Activated naive CD4-positive, alpha-beta T cell treated with anti-CD3 and anti-CD28 coated beads, Interleukin-2, amount 50 U/mL, for 24 hours (primary cell): ENCODE measurements around the gene BCDIN3D.

ENCODE experiments used
- H3K27ac Mint-ChIP-seq: one replicate; pipeline ENCODE4 v1.8.0; 2021; ENCODE audit warnings: mild to moderate bottlenecking, mixed read lengths
- H3K27me3 Mint-ChIP-seq: one replicate; pipeline ENCODE4 v1.8.0; 2021; ENCODE audit warnings: mixed read lengths
- H3K36me3 Mint-ChIP-seq: one replicate; pipeline ENCODE4 v1.8.0; 2021; ENCODE audit warnings: mixed read lengths
- H3K4me1 Mint-ChIP-seq: one replicate; pipeline ENCODE4 v1.8.0; 2021; ENCODE audit warnings: mixed read lengths
- H3K4me3 Mint-ChIP-seq: one replicate; pipeline ENCODE4 v1.8.0; 2021; ENCODE audit warnings: mild to moderate bottlenecking, mixed read lengths
- H3K9me3 Mint-ChIP-seq: one replicate; pipeline ENCODE4 v1.8.0; 2021; ENCODE audit warnings: mixed read lengths

BCDIN3D gene

DNA sequence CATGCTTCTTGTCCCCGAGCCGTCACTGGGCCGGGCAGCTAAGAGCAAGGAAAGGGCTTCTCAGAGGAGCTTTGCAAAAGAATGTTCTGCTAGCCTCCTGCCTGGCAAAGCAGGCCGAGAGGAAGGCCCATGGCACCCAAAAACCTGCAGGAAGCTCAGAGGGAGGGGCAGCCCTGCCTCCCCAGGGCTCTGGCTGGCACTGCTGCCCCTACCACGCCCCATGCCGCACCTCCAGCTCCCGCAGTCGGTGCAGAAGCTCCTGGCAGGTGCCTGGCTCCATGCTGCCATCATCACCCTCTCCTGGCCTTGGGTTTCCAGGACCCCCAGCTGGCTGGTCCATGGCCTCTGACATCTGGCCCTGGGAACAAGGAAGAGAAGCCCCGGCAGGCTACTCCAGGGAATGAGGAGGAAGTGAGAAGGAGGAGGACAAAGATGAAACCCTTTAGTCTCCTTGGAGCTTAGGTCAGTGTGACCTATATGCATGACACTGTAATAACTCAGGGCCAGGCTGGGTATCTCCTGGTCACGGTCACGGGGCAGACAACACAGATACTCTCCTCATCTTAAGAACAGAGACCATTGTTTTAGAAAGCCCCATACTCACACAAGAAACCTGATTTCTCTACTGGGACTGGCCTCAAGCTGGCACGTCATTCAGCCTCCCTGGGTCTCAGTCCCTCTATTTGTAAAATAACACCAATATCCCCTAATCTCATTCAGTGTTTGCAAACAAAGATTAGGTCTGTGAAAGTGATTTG lies 39.0 kb downstream of the BCDIN3D start:
- H3K9me3 Mint-ChIP-seq, result no peaks in the 10 kb centered on the region
- H3K27ac Mint-ChIP-seq, result no peak overlapping the region
- H3K4me3 Mint-ChIP-seq, result no peak overlapping the region
- no peaks in the 10 kb centered on the region for H3K4me1 Mint-ChIP-seq
- no peaks in the 10 kb centered on the region for H3K27me3 Mint-ChIP-seq
- peaks cover 3% of the 10 kb centered on the region for H3K36me3 Mint-ChIP-seq

DNA sequence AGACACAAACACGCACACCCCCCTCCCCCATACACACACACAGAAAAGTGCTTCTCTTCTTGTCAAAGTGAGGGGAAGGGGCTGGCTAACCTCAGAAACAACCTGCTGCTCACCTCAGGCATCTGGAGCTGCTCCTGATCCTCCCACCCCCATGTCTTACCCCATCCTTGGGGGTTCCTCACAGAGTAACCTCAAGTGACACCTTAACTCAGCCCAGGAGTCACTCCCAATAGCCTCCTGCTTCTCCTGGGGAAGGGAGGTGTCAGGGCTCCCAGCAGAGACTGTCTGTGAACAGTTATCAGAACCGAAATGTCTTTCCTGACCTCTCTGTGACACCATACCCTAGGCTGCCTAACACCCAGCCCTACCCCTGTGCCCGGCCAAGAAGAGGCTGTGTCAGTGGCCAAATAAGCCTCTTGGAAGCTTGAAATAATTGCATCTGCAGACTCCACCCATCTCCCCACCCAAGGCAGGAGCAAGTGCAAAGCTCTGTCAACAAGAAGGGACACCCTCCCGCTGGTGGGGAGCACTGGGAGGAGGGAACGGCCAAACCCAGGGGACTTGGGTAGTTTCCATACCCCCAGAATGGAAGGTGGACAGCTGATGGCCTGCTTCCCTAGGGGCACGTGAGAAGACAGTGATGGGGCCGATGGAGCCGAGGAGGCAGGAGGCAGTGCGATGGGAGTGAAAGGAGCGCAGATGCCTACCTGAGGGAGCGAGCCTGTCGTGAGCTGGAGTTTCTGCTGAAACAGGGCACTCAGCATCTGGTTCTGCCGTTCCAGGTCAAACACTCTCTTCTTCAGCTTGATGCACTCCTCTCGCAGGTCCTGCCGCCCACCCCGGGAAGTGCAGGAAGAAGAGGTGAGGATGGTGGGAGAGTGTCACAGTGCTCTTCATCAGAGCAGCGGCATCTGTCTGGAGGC lies 41.5 kb downstream of the BCDIN3D start:
- Mint-ChIP-seq H3K36me3 (peaks cover 3% of the 10 kb centered on the region), H3K9me3 (no peaks in the 10 kb centered on the region), H3K4me1 (no peaks in the 10 kb centered on the region), H3K4me3 (no peak overlapping the region), H3K27me3 (no peaks in the 10 kb centered on the region), H3K27ac (no peak overlapping the region)

DNA sequence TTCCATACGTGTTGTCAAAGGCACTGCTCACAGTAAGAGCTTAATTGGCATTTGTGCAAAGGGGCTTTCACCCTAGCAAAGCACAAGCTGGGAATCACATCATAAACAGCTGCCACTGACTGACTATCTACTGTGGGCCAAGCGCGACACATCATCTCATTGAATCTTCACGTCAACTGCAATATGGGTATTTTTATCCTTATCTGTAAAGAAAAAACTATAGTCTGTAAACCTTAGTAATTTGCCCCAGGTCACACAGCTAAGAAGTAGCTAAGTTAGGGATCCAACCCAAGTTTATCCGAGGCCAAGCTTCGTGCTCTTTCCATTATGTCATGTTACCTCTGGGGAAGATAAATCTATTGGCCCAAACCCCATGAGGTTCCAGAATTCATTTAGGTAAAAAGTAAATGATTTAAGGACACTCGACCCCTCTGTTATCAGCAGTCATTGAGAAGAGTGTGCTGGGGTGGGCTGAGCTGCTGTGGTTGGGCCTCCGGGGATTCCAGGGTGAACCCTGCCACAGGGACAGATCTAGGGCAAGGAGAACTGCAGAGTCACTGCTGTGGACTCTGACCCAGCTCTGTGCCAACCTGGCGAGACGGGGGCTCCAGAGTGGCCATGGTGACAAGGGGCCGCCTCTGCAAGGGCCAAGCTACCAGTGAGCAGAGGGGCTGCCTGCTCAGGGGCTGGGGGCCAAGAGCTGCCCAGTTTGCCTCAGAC lies 42.3 kb downstream of the BCDIN3D start:
- Mint-ChIP-seq H3K4me3 (no peak overlapping the region), H3K4me1 (no peaks in the 10 kb centered on the region), H3K9me3 (no peaks in the 10 kb centered on the region), H3K36me3 (peaks cover 3% of the 10 kb centered on the region), H3K27ac (no peak overlapping the region), H3K27me3 (no peaks in the 10 kb centered on the region)

DNA sequence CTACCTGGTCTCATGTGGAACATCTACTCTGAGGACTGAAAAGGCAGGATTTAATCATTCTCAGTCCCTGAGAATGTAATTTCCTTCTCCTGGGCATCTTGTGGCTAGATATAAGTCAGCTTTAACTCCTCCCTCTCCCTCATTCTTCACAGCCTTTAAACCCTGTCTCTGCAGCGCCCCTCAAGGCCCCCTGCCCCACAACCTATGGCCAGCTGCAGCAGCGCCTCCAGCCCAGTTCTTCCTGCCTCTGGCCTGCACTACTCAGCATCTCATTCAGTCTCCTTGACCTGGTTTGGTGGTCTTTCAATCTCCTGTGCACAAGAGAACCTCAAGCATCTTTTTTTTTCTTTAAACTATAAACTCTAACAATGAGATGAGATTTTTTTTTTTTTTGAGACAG lies 44.0 kb downstream of the BCDIN3D start:
- no peak overlapping the region for H3K4me3 Mint-ChIP-seq
- H3K4me1 Mint-ChIP-seq, result no peaks in the 10 kb centered on the region
- H3K36me3 Mint-ChIP-seq, result peaks cover 2% of the 10 kb centered on the region
- H3K27ac Mint-ChIP-seq, result no peak overlapping the region
- H3K27me3 Mint-ChIP-seq, result no peaks in the 10 kb centered on the region
- H3K9me3 Mint-ChIP-seq, result no peaks in the 10 kb centered on the region

DNA sequence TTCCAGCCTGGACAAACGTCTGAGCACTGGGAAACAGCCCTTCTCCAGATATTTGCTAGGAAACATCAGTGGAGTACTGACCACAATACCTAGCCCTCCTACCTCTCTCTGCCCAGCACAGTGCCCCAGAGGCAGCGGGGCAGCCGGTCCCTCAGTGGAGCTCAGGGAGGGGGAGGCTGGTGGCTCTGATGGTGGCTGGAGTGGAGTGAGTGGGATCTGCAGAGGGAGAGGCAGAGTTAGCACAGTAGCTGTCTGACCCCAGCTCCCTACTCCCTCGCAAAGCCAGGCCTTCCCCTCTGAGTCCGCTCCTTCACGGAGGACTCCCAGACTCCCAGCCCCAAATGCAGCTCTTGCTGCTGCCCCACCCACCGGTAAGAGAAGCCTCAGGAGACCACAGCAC lies 44.7 kb downstream of the BCDIN3D start:
- peaks cover 2% of the 10 kb centered on the region for H3K36me3 Mint-ChIP-seq
- no peaks in the 10 kb centered on the region for H3K27me3 Mint-ChIP-seq
- no peaks in the 10 kb centered on the region for H3K9me3 Mint-ChIP-seq
- H3K27ac Mint-ChIP-seq, result no peak overlapping the region
- H3K4me3 Mint-ChIP-seq, result no peak overlapping the region
- H3K4me1 Mint-ChIP-seq, result no peaks in the 10 kb centered on the region

DNA sequence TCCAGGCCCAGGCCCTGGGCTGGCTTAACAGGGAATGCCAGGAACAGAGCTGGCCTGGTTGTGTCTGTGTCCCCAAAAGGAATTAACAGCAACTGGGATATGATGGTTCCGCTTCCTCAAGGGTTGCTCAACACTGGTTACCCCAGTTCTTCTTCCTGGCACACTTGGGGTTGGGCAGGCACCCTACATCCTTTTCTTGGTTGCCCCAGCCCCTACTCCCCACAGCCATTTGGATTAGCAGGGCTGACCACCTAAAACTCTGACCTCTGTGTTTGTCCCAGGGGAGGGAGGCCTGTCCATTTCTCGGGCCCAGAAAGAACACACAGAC lies 45.5 kb downstream of the BCDIN3D start:
- Mint-ChIP-seq H3K27ac (no peak overlapping the region), H3K4me1 (no peaks in the 10 kb centered on the region), H3K4me3 (no peak overlapping the region)

DNA sequence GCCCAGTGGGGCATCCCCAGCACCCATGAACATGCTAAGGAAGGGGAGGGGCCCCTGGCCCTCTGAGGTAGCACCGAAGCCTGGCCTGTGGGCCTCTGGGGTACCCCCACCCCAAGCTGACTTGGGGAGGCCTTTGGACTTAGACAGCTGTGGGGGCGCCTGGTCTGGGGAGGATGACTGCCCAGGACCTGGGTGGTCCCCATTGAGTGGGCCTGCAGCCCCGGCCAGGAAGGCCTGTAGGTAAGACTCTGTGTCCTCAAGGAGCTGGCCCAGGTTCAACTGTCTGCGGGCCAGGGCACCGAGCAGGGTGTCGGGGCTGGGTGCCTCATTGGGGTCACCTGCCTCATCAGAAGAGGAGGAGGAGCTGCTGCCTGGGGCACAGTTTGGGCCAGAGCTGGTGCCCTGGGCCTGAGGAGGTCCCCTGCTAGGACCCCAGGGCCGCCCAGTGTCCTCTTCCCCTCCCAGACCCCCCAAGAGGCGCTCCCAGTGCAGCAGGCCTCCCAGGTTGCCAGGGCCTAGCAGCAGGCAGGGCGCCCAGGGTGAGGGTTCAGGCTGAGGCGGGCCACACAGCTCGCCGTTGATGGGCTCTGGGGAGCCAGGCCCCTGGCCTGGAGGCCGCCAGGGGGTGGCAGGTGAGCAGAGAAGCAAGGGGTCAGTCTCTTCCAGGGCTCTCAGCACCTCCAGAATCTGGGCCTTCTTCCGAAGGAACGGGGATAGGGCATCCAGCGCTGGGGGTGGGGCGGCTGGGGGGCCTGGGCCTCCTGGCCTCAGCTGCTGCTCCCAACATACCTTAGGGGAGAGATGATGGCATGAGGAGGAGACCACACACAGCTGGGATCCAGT lies 46.1 kb downstream of the BCDIN3D start:
- Mint-ChIP-seq H3K36me3 (no peaks in the 10 kb centered on the region), H3K4me1 (no peaks in the 10 kb centered on the region), H3K9me3 (no peaks in the 10 kb centered on the region), H3K27me3 (no peaks in the 10 kb centered on the region), H3K4me3 (no peak overlapping the region), H3K27ac (no peak overlapping the region)

More for the DNA sequence above, 45.5 kb downstream of the BCDIN3D start:
- Mint-ChIP-seq H3K9me3 (no peaks in the 10 kb centered on the region), H3K27me3 (no peaks in the 10 kb centered on the region), H3K36me3 (no peaks in the 10 kb centered on the region)

DNA sequence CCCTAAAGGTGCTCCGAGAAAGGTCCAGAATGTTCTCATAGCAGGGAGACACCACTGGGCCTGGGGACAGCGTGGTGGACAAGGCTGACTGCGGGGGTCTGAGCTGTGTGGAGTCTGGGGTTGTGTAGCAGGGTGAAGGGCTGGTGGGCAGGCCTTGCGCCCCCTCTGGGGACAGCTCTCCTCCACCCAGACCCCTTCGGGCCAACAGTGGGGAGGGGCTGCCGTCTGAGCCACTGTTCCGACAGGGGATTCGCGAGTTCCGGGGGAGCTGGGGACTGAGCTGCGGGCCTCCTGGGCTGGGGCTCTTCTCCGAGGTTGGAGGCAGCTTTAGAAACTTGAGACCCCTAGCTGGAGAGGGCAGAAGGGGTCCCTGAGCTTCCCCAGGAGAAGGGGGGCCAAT lies 46.8 kb downstream of the BCDIN3D start:
- no peaks in the 10 kb centered on the region for H3K36me3 Mint-ChIP-seq
- H3K27ac Mint-ChIP-seq, result no peak overlapping the region
- H3K9me3 Mint-ChIP-seq, result no peaks in the 10 kb centered on the region
- no peaks in the 10 kb centered on the region for H3K4me1 Mint-ChIP-seq
- H3K4me3 Mint-ChIP-seq, result no peak overlapping the region
- H3K27me3 Mint-ChIP-seq, result no peaks in the 10 kb centered on the region

DNA sequence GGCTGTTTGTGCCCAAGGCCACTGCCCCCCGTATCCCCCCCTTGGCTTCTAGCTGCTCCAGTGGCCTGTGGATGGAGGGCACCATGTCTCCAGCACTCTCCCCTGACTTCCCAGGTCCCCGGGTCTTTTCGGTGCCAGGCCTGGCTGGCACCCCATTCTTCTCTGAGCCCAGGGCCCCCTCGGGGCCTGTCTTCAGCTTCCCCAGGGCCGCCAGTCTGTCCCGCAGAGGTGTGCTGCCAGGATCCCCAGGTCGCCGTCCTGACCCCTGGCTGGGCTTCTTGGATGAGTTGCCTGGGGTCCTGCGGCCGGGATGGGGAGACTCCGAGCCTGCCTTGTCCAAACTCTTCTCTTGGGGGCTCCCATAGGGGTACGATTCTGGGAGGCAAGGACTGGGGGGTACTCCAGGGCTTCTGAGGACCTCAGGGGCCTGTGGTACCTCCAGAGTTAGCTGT lies 47.2 kb downstream of the BCDIN3D start:
- Mint-ChIP-seq H3K27ac (no peak overlapping the region), H3K9me3 (no peaks in the 10 kb centered on the region), H3K4me1 (no peaks in the 10 kb centered on the region), H3K36me3 (no peaks in the 10 kb centered on the region), H3K27me3 (no peaks in the 10 kb centered on the region), H3K4me3 (no peak overlapping the region)

DNA sequence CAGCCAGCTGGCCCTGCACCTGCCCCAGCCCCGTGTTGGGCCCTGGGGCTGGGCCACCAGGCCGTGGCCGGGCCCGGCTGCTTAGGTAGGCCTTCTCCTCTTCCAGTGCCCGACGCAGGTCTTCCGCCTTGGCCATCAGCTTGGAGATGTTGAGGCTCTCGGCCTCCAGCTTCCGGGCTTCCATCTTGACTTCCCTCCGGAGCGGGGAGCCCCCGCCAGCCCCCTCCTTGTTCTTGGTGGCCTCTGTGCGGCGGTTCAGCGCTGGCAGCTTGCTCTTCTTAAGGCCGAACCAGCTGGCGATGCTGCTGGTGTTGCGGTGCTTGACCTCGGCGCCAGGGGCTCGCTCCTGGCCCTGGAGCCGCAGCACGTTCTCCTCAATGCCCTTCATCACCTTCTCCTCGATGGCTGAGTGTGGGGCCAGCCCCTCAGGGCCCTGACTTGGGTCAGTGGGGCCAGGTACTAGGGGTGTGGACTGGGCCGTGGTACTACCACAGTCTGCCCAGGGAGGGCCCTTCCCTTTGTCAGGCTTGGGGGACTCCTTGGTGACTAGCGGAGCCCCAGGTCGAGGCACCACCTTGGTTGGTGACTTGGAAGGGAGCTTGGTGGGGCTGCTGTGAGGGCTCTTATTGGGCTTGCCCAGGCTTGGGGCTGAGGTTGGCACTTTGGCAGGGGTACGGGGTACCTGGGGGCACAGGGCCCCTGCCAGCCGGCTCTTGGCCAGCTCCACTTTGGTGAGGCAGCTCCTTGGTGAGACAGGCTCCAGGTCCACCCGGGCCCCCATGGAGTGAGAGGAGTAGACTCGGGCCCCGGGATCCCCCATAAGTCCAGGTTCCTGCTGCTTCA lies 47.9 kb downstream of the BCDIN3D start:
- Mint-ChIP-seq H3K4me1 (no peaks in the 10 kb centered on the region), H3K27ac (no peak overlapping the region), H3K27me3 (no peaks in the 10 kb centered on the region)

DNA sequence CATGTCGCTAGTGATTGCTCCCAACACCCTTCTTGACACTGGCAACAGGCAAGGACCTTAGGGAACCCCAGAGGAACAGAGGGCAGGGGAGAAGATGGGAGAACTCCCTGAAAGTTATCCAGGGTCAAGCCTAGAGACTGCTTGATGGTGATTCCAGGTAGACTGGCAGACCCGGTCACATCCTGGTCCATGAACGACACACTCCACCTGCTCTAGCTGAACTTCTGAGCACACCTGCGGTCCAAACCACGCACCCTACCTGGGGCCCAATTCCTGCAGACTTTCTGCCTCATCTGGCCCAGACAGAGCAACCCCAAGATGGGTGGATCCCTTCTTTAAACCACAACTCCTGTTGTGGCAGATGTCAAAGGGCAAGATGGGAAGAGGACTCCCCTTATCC lies 48.9 kb downstream of the BCDIN3D start:
- no peak overlapping the region for H3K27ac Mint-ChIP-seq
- H3K36me3 Mint-ChIP-seq, result no peaks in the 10 kb centered on the region
- no peak overlapping the region for H3K4me3 Mint-ChIP-seq
- H3K27me3 Mint-ChIP-seq, result no peaks in the 10 kb centered on the region
- no peaks in the 10 kb centered on the region for H3K4me1 Mint-ChIP-seq
- H3K9me3 Mint-ChIP-seq, result no peaks in the 10 kb centered on the region

More for the DNA sequence above, 47.9 kb downstream of the BCDIN3D start:
- no peaks in the 10 kb centered on the region for H3K9me3 Mint-ChIP-seq
- no peak overlapping the region for H3K4me3 Mint-ChIP-seq
- no peaks in the 10 kb centered on the region for H3K36me3 Mint-ChIP-seq

DNA sequence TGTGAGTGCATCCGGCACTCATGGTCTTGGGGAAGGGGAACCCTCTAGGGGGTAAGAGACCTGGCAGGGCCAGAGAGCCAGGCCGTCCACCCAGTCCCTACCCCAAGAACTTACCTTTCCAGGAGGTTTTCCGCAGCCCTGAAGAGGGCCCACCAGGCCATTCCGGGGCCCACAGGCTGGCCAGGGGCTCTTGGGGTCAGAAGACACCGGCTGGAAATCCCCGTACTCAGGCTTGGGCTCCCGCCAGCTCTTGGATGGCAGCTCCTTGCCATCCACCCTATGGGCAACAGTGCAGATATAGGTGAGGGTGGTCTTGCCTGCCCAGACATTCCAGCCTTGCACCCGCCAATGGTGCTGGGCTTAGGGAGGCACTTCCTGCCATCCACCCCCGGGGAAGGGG lies 49.3 kb downstream of the BCDIN3D start:
- Mint-ChIP-seq H3K9me3 (no peaks in the 10 kb centered on the region), H3K27ac (no peak overlapping the region), H3K4me3 (no peak overlapping the region), H3K36me3 (no peaks in the 10 kb centered on the region), H3K4me1 (no peaks in the 10 kb centered on the region), H3K27me3 (no peaks in the 10 kb centered on the region)

DNA sequence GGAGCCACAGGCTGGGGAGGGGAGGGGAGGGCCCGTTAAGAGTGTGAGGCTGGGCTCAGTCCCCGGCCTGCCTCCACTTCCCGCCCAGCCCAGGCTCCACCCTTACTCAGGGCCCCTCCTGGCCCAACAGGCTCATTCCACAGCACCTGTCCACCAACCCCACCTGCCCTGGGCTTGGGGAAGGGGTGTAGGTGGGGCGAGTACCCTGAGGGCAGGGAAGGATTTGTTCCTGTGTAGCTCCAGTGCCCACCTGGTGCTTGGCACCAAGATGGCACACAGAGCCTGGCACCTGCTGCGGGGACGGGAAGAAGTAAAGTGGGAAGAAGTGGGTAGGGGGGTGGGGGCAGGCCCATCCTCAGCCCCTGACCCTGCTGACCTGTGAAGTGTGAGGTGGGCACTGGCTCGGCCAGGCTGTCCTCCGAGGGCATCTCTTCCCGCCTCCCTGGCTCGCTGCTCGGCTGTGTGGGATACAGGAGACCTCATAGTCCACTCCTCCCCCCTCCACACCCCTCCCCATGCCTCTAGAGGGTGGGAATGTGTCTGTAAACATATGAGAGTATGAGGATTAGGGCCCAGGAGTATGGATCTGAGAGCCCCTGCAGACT lies 49.8 kb downstream of the BCDIN3D start:
- no peaks in the 10 kb centered on the region for H3K9me3 Mint-ChIP-seq
- no peaks in the 10 kb centered on the region for H3K36me3 Mint-ChIP-seq
- H3K27me3 Mint-ChIP-seq, result no peaks in the 10 kb centered on the region
- no peak overlapping the region for H3K27ac Mint-ChIP-seq
- no peaks in the 10 kb centered on the region for H3K4me1 Mint-ChIP-seq
- H3K4me3 Mint-ChIP-seq, result no peak overlapping the region
